GM11168 (cell line): Measurements from ENCODE around the gene SAFB2.

Source experiments
- in situ Hi-C: fragments of 300-500 bp; cut with MboI; formaldehyde crosslinking; loops from one replicate; pipeline ENCODE4 v1.12.0; 2022; ENCODE audit warnings: low sequenced_read_pairs; ENCODE audit not compliant: unreplicated experiment

Gene SAFB2

GRCh38 chr19:5587661-5588060 lies 34.9 kb downstream of the SAFB2 start:
- in situ Hi-C loops = no loop called here

GRCh38 chr19:5587071-5587455 lies 35.5 kb downstream of the SAFB2 start:
- in situ Hi-C loops = no loop called here

GRCh38 chr19:5586300-5587070 lies 36.1 kb downstream of the SAFB2 start:
- in situ Hi-C loops = no loop called here

GRCh38 chr19:5585461-5586299 lies 36.9 kb downstream of the SAFB2 start:
- in situ Hi-C loops = no loop called here

- in situ Hi-C loops = no loop called here
Observed at GRCh38 chr19:5580161-5580571, 42.4 kb downstream of the SAFB2 start.

GRCh38 chr19:5579697-5580096 lies 42.9 kb downstream of the SAFB2 start:
- in situ Hi-C loops = no loop called here

GRCh38 chr19:5579286-5579685 lies 43.3 kb downstream of the SAFB2 start:
- in situ Hi-C loops = no loop called here

- in situ Hi-C loops = no loop called here
Observed at GRCh38 chr19:5578097-5578846, 44.3 kb downstream of the SAFB2 start.

GRCh38 chr19:5575590-5575989 lies 47.0 kb downstream of the SAFB2 start:
- in situ Hi-C loops = no loop called here

- in situ Hi-C loops = no loop called here
Observed at GRCh38 chr19:5572556-5573286, 49.9 kb downstream of the SAFB2 start.

GRCh38 chr19:5571777-5572176 lies 50.8 kb downstream of the SAFB2 start:
- in situ Hi-C loops = no loop called here

GRCh38 chr19:5567970-5568407 lies 54.6 kb downstream of the SAFB2 start:
- in situ Hi-C loops = no loop called here

GRCh38 chr19:5567360-5567969 lies 55.1 kb downstream of the SAFB2 start, which contains the start of gene TINCR:
Gene TINCR (minus strand): TSS chr19:5567953.
- in situ Hi-C loops = no loop called here

GRCh38 chr19:5564930-5565329 lies 57.6 kb downstream of the SAFB2 start:
- in situ Hi-C loops = no loop called here

GRCh38 chr19:5563935-5564612 lies 58.5 kb downstream of the SAFB2 start:
- in situ Hi-C loops = no loop called here

- in situ Hi-C loops = no loop called here
Observed at GRCh38 chr19:5563008-5563431, 59.6 kb downstream of the SAFB2 start.

- in situ Hi-C loops = no loop called here
Observed at GRCh38 chr19:5562280-5562679, 60.3 kb downstream of the SAFB2 start.

GRCh38 chr19:5561559-5561958 lies 61.0 kb downstream of the SAFB2 start:
- in situ Hi-C loops = no loop called here

- in situ Hi-C loops = no loop called here
Observed at GRCh38 chr19:5560156-5560555, 62.4 kb downstream of the SAFB2 start.
